Smooth muscle cell (in vitro differentiated cells): ENCODE data around the gene SPTBN5. TPM values are rescaled to one million over a fixed set of nuclear protein-coding genes. Genes with fewer than 3 reads are reported as not detected.

Source experiments
- DNase-seq: peaks from one replicate; lab custom pipeline; 2025; ENCODE audit not compliant: unreplicated experiment; lab: John Stamatoyannopoulos, UW
- H2AFZ ChIP-seq: fragments of 200-600 bp; sonication (generic); 2 replicates; pipeline ENCODE4 v1.6.0; 2016; ENCODE audit warnings: antibody characterized with exemption, low read depth, mild to moderate bottlenecking
- H3F3A ChIP-seq: fragments of 200-600 bp; sonication (generic); 2 replicates; pipeline ENCODE4 v1.6.0; 2017; ENCODE audit warnings: antibody characterized with exemption, low read depth
- H3K27ac ChIP-seq: fragments of 200-600 bp; sonication (generic); 2 replicates; pipeline ENCODE4 v1.5.1; 2016; ENCODE audit warnings: low read depth, mild to moderate bottlenecking
- H3K27me3 ChIP-seq: fragments of 200-600 bp; sonication (generic); 2 replicates; pipeline ENCODE4 v1.6.1; 2016; ENCODE audit warnings: low read depth, mild to moderate bottlenecking
- H3K36me3 ChIP-seq: fragments of 200-600 bp; sonication (generic); 2 replicates; pipeline ENCODE4 v1.5.1; 2016; ENCODE audit warnings: low read depth
- H3K4me1 ChIP-seq: fragments of 200-600 bp; sonication (generic); 2 replicates; pipeline ENCODE4 v1.5.1; 2016; ENCODE audit warnings: low read depth
- H3K4me2 ChIP-seq: fragments of 200-600 bp; sonication (generic); 2 replicates; pipeline ENCODE4 v1.6.0; 2016; ENCODE audit warnings: mild to moderate bottlenecking
- H3K4me3 ChIP-seq: fragments of 200-600 bp; sonication (generic); 2 replicates; pipeline ENCODE4 v1.5.1; 2016; ENCODE audit warnings: mild to moderate bottlenecking
- H3K79me2 ChIP-seq: fragments of 200-600 bp; sonication (generic); 2 replicates; pipeline ENCODE4 v1.6.0; 2016; ENCODE audit warnings: low read depth, mild to moderate bottlenecking
- H3K9ac ChIP-seq: fragments of 200-600 bp; sonication (generic); 2 replicates; pipeline ENCODE4 v1.6.0; 2016; ENCODE audit warnings: low read depth
- H3K9me3 ChIP-seq: fragments of 200-600 bp; sonication (generic); replicated peaks from 2 replicates; pipeline ENCODE4 v1.5.1; 2016; ENCODE audit warnings: low read depth
- H4K20me1 ChIP-seq: fragments of 200-600 bp; sonication (generic); 2 replicates; pipeline ENCODE4 v1.6.0; 2016; ENCODE audit warnings: low read depth
- CTCF ChIP-seq: fragments of 200-600 bp; sonication (generic); IDR thresholded peaks from 2 replicates; pipeline ENCODE4 v1.5.1; 2017; ENCODE audit warnings: borderline replicate concordance, mild to moderate bottlenecking, antibody characterized with exemption; ENCODE audit not compliant: insufficient read depth, poor library complexity, severe bottlenecking
- WGBS: methylation state at CpG from one replicate; pipeline ENCODE4 v1.1.7; 2016; ENCODE audit warnings: low lambda C conversion rate; 5-methylcytosine and 5-hydroxymethylcytosine counted together
- polyA plus RNA-seq: library from polyadenylated mRNA; unstranded; fragments of >200 nt; fragmentation: Nextera tagmentation; extraction: Ambion mirVana; gene quantifications from 2 replicates; pipeline ENCODE4 v1.2.1, GENCODE V29; 2016
- total RNA-seq: library from RNA; depleted of rRNA; stranded (reverse); fragments of >200 nt; gene quantifications from 2 replicates; pipeline ENCODE4 v1.2.3, GENCODE V29; 2014

The SPTBN5 gene
- total and polyA plus RNA-seq, 2 experiments from 2014 or later = 0.04 to 0.08 TPM

- Histone ChIP-seq H3K36me3 (no peaks in the 10 kb centered on the region), H3K27ac (no peak overlapping the region), H3K27me3 (no peaks in the 10 kb centered on the region), H3F3A (peaks cover 5% of the 10 kb centered on the region), H2AFZ (no peak overlapping the region), H3K79me2 (no peaks in the 10 kb centered on the region), H3K9ac (no peak overlapping the region), H3K4me2 (no peak overlapping the region), H3K4me1 (peaks cover 5% of the 10 kb centered on the region), H3K9me3 (no peaks in the 10 kb centered on the region), H4K20me1 (peaks cover 14% of the 10 kb centered on the region), H3K4me3 (no peak overlapping the region)
- DNase-seq = no peak
- WGBS = 89% methylated on average over 9 of the region's 9 CpGs
- TF ChIP-seq CTCF = no peak
Measured at GRCh38 chr15:41932101-41932500, 38.2 kb upstream of the SPTBN5 start.

- H3K9me3 ChIP-seq = no peaks in the 10 kb centered on the region
- DNase-seq = no peak
- H3K4me2 ChIP-seq = peak overlapping the region; percentile 28
- peaks cover 27% of the 10 kb centered on the region for H4K20me1 ChIP-seq
- no peak for TF ChIP-seq CTCF
- H3K4me3 ChIP-seq = no peak overlapping the region
- H2AFZ ChIP-seq = no peak overlapping the region
- peaks cover 5% of the 10 kb centered on the region for H3F3A ChIP-seq
- WGBS = 92% methylated on average over 2 of the region's 2 CpGs
- no peaks in the 10 kb centered on the region for H3K27me3 ChIP-seq
- H3K4me1 ChIP-seq = peaks cover 10% of the 10 kb centered on the region
- H3K36me3 ChIP-seq = no peaks in the 10 kb centered on the region
- H3K9ac ChIP-seq = no peak overlapping the region
- no peaks in the 10 kb centered on the region for H3K79me2 ChIP-seq
- H3K27ac ChIP-seq = peak overlapping the region; percentile 78
Measured at GRCh38 chr15:41930867-41931222, 37.0 kb upstream of the SPTBN5 start.

GRCh38 chr15:41930221-41930866, 36.5 kb upstream of the SPTBN5 start:
- peaks cover 5% of the 10 kb centered on the region for H3F3A ChIP-seq
- no peak overlapping the region for H3K4me3 ChIP-seq
- no peak overlapping the region for H2AFZ ChIP-seq
- peaks cover 32% of the 10 kb centered on the region for H4K20me1 ChIP-seq
- H3K4me2 ChIP-seq = peak overlapping the region; percentile 21
- peaks cover 10% of the 10 kb centered on the region for H3K4me1 ChIP-seq
- H3K79me2 ChIP-seq = no peaks in the 10 kb centered on the region
- no peaks in the 10 kb centered on the region for H3K27me3 ChIP-seq
- no peak overlapping the region for H3K9ac ChIP-seq
- 66% methylated on average over 8 of the region's 8 CpGs for WGBS
- H3K36me3 ChIP-seq = no peaks in the 10 kb centered on the region
- H3K9me3 ChIP-seq = no peaks in the 10 kb centered on the region
- DNase-seq = no peak
- TF ChIP-seq CTCF = peak; percentile 28
- peak overlapping the region; percentile 78 for H3K27ac ChIP-seq
